ENCODE data around the gene PLEKHG5.
"Not testable (repeated sequence)": the region's sequence is repeated elsewhere in the genome, so short reads cannot be mapped to it uniquely, and the experiment has no call there.

Gene PLEKHG5

GRCh38 chr1:6495540-6496364, 4.3 kb upstream of the PLEKHG5 start:
- no peak for DNase-seq

GRCh38 chr1:6495041-6495441, 3.6 kb upstream of the PLEKHG5 start:
- DNase-seq, result no peak

GRCh38 chr1:6494627-6495026, 3.2 kb upstream of the PLEKHG5 start:
- DNase-seq, result no peak

- DNase-seq, result not testable (repeated sequence)
These were observed 2.4 kb upstream of the PLEKHG5 start for GRCh38 chr1:6493834-6494223.

GRCh38 chr1:6491966-6492365, 499 bp upstream of the PLEKHG5 start:
- DNase-seq, result no peak

GRCh38 chr1:6491081-6491449, 402 bp downstream of the PLEKHG5 start:
- DNase-seq, result no peak

GRCh38 chr1:6490181-6491080, 1.0 kb downstream of the PLEKHG5 start:
- peak; percentile 74 for DNase-seq

GRCh38 chr1:6489799-6490180, 1.7 kb downstream of the PLEKHG5 start:
- peak; percentile 76 for DNase-seq

GRCh38 chr1:6489383-6489765, 2.1 kb downstream of the PLEKHG5 start:
- DNase-seq, result no peak

GRCh38 chr1:6488602-6489382, 2.7 kb downstream of the PLEKHG5 start:
- no peak for DNase-seq

- no peak for DNase-seq
These were observed 3.5 kb downstream of the PLEKHG5 start for GRCh38 chr1:6487804-6488484.

- peak; percentile 84 for DNase-seq
These were observed 4.9 kb downstream of the PLEKHG5 start for GRCh38 chr1:6486433-6487011.

- DNase-seq, result no peak
These were observed 6.0 kb downstream of the PLEKHG5 start for GRCh38 chr1:6485168-6486101.

GRCh38 chr1:6484826-6485167, 6.7 kb downstream of the PLEKHG5 start:
- DNase-seq, result no peak

GRCh38 chr1:6483761-6484117, 7.7 kb downstream of the PLEKHG5 start:
- DNase-seq, result no peak

- DNase-seq, result no peak
These were observed 8.3 kb downstream of the PLEKHG5 start for GRCh38 chr1:6483017-6483760.

- no peak for DNase-seq
These were observed 9.6 kb downstream of the PLEKHG5 start for GRCh38 chr1:6481820-6482219.

- no peak for DNase-seq
These were observed 14.2 kb downstream of the PLEKHG5 start for GRCh38 chr1:6477039-6477820.

GRCh38 chr1:6476483-6476882, 15.0 kb downstream of the PLEKHG5 start:
- no peak for DNase-seq
